B cell (primary cell): ENCODE measurements around the gene SPRY1. TPM values are rescaled to one million over a fixed set of nuclear protein-coding genes. Genes with fewer than 3 reads are reported as not detected.

Source experiments
- ATAC-seq: fragments of 200-7000 bp; cut with Tn5 transposase; one replicate; pipeline ENCODE4 v1.10.0; 2021; ENCODE audit warnings: low read depth, mild to moderate bottlenecking, moderate number of reproducible peaks, moderate library complexity
- CTCF ChIA-PET: fragments of 350-600 bp; sonication (Branson Sonifier 250); formaldehyde crosslinking; loops from one replicate; lab custom pipeline; 2021; ENCODE audit warnings: antibody characterized with exemption, inconsistent platforms; lab: Charles Lee
- POLR2A ChIA-PET: fragments of 350-600 bp; sonication (Branson Sonifier 250); formaldehyde crosslinking; loops from one replicate; lab custom pipeline; 2021; ENCODE audit warnings: antibody characterized with exemption; lab: Charles Lee
- DNase-seq: peaks from one replicate; pipeline ENCODE4 v3.0.0; 2013
- H2AFZ ChIP-seq: 2 replicates; pipeline ENCODE4 v1.6.1; 2012; ENCODE audit warnings: mild to moderate bottlenecking, low read depth, low read length; ENCODE audit not compliant: insufficient read depth, poor library complexity, severe bottlenecking
- H3K27ac ChIP-seq, 2 donors: 1 replicate in 1 of 2; 2 replicates in 1 of 2; pipeline ENCODE4 v1.5.1; 2012 to 2013; ENCODE audit warnings: low read length in 2 of 2, mild to moderate bottlenecking in 2 of 2, moderate library complexity in 1 of 2
- H3K27me3 ChIP-seq, 4 experiments: fragments of 200-600 bp in 1 of 4; sonication (generic) in 1 of 4; replicated peaks in 1 of 4; 1 replicate in 2 of 4; 2 replicates in 2 of 4; pipeline versions ENCODE4 v1.6.1 to v1.7.0; 2013 to 2016; ENCODE audit warnings: low read length in 3 of 4, mild to moderate bottlenecking in 2 of 4, mixed read lengths in 1 of 4, moderate library complexity in 1 of 4; ENCODE audit not compliant: insufficient read depth in 4 of 4, control insufficient read depth in 3 of 4; ENCODE audit errors: control extremely low read depth in 1 of 4
- H3K36me3 ChIP-seq, 2 experiments: replicated peaks in 1 of 2; 1 replicate in 1 of 2; 2 replicates in 1 of 2; pipeline versions ENCODE4 v1.6.1 to v1.7.1; 2013; ENCODE audit warnings: low read length in 1 of 2; ENCODE audit not compliant: insufficient read depth in 2 of 2, control insufficient read depth in 1 of 2; ENCODE audit errors: control extremely low read depth in 1 of 2, extremely low read depth in 1 of 2
- H3K4me1 ChIP-seq, 2 donors: fragments of 200-600 bp in 1 of 2; sonication (generic) in 1 of 2; 1 replicate in 1 of 2; 2 replicates in 1 of 2; pipeline versions ENCODE4 v1.5.1 to v1.6.1; 2013 to 2017; ENCODE audit warnings: low read length in 2 of 2; ENCODE audit not compliant: control insufficient read depth in 2 of 2, insufficient read depth in 2 of 2
- H3K4me2 ChIP-seq: replicated peaks from 2 replicates; pipeline ENCODE3; 2012; ENCODE audit warnings: mild to moderate bottlenecking, low read depth, low read length; ENCODE audit not compliant: poor library complexity, severe bottlenecking
- H3K4me3 ChIP-seq, 5 experiments: fragments of 200-600 bp in 1 of 5; sonication (generic) in 1 of 5; 1 replicate in 3 of 5; 2 replicates in 2 of 5; pipeline versions ENCODE4 v1.5.1 to v1.7.0; 2011 to 2016; ENCODE audit warnings: low read length in 4 of 5, mild to moderate bottlenecking in 4 of 5, low read depth in 2 of 5, control low read depth in 1 of 5, moderate library complexity in 1 of 5; ENCODE audit not compliant: insufficient read depth in 1 of 5; ENCODE audit errors: control extremely low read depth in 1 of 5, extremely low read depth in 1 of 5
- H3K79me2 ChIP-seq: fragments of 200-600 bp; sonication (generic); one replicate; pipeline ENCODE4 v1.6.0; 2016; ENCODE audit warnings: low read length; ENCODE audit not compliant: control insufficient read depth, insufficient read depth
- H3K9ac ChIP-seq: fragments of 200-600 bp; sonication (generic); 2 replicates; pipeline ENCODE4 v1.6.1; 2017; ENCODE audit warnings: mild to moderate bottlenecking, low read length, moderate library complexity
- H3K9me3 ChIP-seq, 3 donors: one replicate each; pipeline versions ENCODE4 v1.6.1 to v1.7.1; 2013; ENCODE audit warnings: low read length in 2 of 3; ENCODE audit not compliant: control insufficient read depth in 2 of 3, insufficient read depth in 1 of 3; ENCODE audit errors: control extremely low read depth in 1 of 3
- H4K20me1 ChIP-seq: 2 replicates; pipeline ENCODE4 v1.6.0; 2012; ENCODE audit warnings: mild to moderate bottlenecking, low read length; ENCODE audit not compliant: insufficient read depth, control insufficient read depth, poor library complexity, severe bottlenecking
- H3K27ac Mint-ChIP-seq: one replicate; pipeline ENCODE4 v1.8.0; 2021; ENCODE audit warnings: mixed read lengths
- H3K27me3 Mint-ChIP-seq: one replicate; pipeline ENCODE4 v1.8.0; 2021; ENCODE audit warnings: mixed read lengths
- H3K4me1 Mint-ChIP-seq: one replicate; pipeline ENCODE4 v1.8.0; 2021; ENCODE audit warnings: mixed read lengths
- H3K4me3 Mint-ChIP-seq: one replicate; pipeline ENCODE4 v1.8.0; 2021; ENCODE audit warnings: mixed read lengths
- H3K9me3 Mint-ChIP-seq: one replicate; pipeline ENCODE4 v1.8.0; 2022; ENCODE audit warnings: mixed read lengths; ENCODE audit not compliant: insufficient read depth
- CTCF ChIP-seq: fragments of 200-600 bp; IDR thresholded peaks from one replicate; pipeline ENCODE4 v1.8.0; 2022; ENCODE audit warnings: antibody characterized with exemption, mild to moderate bottlenecking
- EZH2 ChIP-seq: IDR thresholded peaks from 2 replicates; pipeline ENCODE4 v1.6.1; 2012; ENCODE audit warnings: borderline replicate concordance, low read depth, mild to moderate bottlenecking, moderate library complexity, low read length; ENCODE audit not compliant: insufficient read depth, poor library complexity, severe bottlenecking
- WGBS: methylation state at CpG from one replicate; pipeline ENCODE4 v1.1.5; 2013; ENCODE audit warnings: missing lambda C conversion rate; ENCODE audit not compliant: insufficient coverage; 5-methylcytosine and 5-hydroxymethylcytosine counted together
- intact Hi-C: fragments of 100-400 bp; cut with micrococcal nuclease; formaldehyde crosslinking; loops from one replicate; pipeline ENCODE4 v1.10.0; 2022
- polyA plus RNA-seq: library from polyadenylated mRNA; depleted of rRNA; stranded (reverse); fragments of >200 nt; gene quantifications from 2 replicates; pipeline ENCODE4 v1.2.3, GENCODE V29; 2012
- total RNA-seq, 2 donors: library from RNA; stranded (reverse); fragments of 120-200 nt in 1 of 2; gene quantifications; 1 replicate in 1 of 2; 2 replicates in 1 of 2; pipeline versions ENCODE4 v1.2.3 to v1.2.4, GENCODE V29; 2013 to 2022

The SPRY1 gene
- total and polyA plus RNA-seq, 2 donors (not counting 1 experiment from before 2014, with no cell fraction given), result 4.7 to 6.9 TPM

- no peaks in the 10 kb centered on the region for H4K20me1 ChIP-seq
- TF ChIP-seq EZH2 (no peak), CTCF (no peak)
- peaks cover 0 to 16% (median 0%) of the 10 kb centered on the region in 3 donors for H3K9me3 ChIP-seq
- ATAC-seq, result no peak
- no peak overlapping the region for H3K27ac ChIP-seq
- DNase-seq, result no peak
- H2AFZ ChIP-seq, result no peak overlapping the region
- ChIA-PET CTCF (interaction anchor here (1.4 kb wide), 1 partner anchor 131 kb away, joined by 3 read pairs; no protein-coding TSS in a partner anchor), POLR2A (no interaction called here)
- H3K9me3 Mint-ChIP-seq, result no peaks in the 10 kb centered on the region
- no peak overlapping the region for H3K4me3 Mint-ChIP-seq
- H3K4me3 ChIP-seq, result no peak overlapping the region
- H3K4me2 ChIP-seq, result no peak overlapping the region
- WGBS, result 84% methylated on average over 9 of the region's 9 CpGs
- no peaks in the 10 kb centered on the region for H3K4me1 ChIP-seq
- no peaks in the 10 kb centered on the region for H3K79me2 ChIP-seq
- H3K27ac Mint-ChIP-seq, result no peak overlapping the region
- H3K27me3 ChIP-seq, result no peaks in the 10 kb centered on the region
- H3K36me3 ChIP-seq, result no peaks in the 10 kb centered on the region
- no peak overlapping the region for H3K9ac ChIP-seq
- intact Hi-C loops, result no loop called here
- H3K4me1 Mint-ChIP-seq, result no peaks in the 10 kb centered on the region
- H3K27me3 Mint-ChIP-seq, result no peaks in the 10 kb centered on the region
Measured at GRCh38 chr4:123433976-123434375, 37.4 kb downstream of the SPRY1 start.

GRCh38 chr4:123435246-123436113, 38.9 kb downstream of the SPRY1 start:
- Mint-ChIP-seq H3K4me1 (no peaks in the 10 kb centered on the region), H3K27me3 (no peaks in the 10 kb centered on the region), H3K27ac (no peak overlapping the region), H3K9me3 (no peaks in the 10 kb centered on the region), H3K4me3 (no peak overlapping the region)
- ATAC-seq (no peak), DNase-seq (no peak)
- H4K20me1 ChIP-seq, result no peaks in the 10 kb centered on the region
- WGBS, result 96% methylated on average over 43 of the region's 43 CpGs
- H2AFZ ChIP-seq, result no peak overlapping the region
- H3K4me2 ChIP-seq, result no peak overlapping the region
- TF ChIP-seq CTCF (no peak), EZH2 (no peak)
- POLR2A ChIA-PET, result no interaction called here
- no peaks in the 10 kb centered on the region for H3K36me3 ChIP-seq
- no peaks in the 10 kb centered on the region for H3K4me1 ChIP-seq
- CTCF ChIA-PET, result no interaction called here
- H3K9me3 ChIP-seq, result peaks cover 0 to 16% (median 0%) of the 10 kb centered on the region in 3 donors
- H3K27ac ChIP-seq, result no peak overlapping the region
- H3K27me3 ChIP-seq, result no peaks in the 10 kb centered on the region
- H3K4me3 ChIP-seq, result no peak overlapping the region
- intact Hi-C loops, result no loop called here
- H3K79me2 ChIP-seq, result no peaks in the 10 kb centered on the region
- H3K9ac ChIP-seq, result no peak overlapping the region
